ENCODE data around the gene DAND5.

DNA sequence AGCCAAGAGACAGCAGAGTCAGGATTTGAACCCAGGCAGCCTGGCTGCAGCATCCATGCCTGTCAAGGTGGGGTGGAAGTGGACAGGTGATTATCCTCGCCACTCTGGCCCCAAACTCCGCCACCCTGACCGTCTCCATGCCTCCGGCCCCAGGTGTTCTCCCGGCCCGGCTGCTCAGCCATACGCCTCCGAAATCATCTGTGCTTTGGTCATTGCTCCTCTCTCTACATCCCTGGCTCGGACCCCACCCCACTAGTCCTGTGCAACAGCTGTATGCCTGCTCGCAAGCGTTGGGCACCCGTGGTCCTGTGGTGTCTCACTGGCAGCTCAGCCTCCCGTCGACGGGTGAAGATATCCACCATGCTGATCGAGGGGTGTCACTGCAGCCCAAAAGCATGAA lies 3.9 kb downstream of the DAND5 start:
- TF ChIP-seq, protein P1, sequence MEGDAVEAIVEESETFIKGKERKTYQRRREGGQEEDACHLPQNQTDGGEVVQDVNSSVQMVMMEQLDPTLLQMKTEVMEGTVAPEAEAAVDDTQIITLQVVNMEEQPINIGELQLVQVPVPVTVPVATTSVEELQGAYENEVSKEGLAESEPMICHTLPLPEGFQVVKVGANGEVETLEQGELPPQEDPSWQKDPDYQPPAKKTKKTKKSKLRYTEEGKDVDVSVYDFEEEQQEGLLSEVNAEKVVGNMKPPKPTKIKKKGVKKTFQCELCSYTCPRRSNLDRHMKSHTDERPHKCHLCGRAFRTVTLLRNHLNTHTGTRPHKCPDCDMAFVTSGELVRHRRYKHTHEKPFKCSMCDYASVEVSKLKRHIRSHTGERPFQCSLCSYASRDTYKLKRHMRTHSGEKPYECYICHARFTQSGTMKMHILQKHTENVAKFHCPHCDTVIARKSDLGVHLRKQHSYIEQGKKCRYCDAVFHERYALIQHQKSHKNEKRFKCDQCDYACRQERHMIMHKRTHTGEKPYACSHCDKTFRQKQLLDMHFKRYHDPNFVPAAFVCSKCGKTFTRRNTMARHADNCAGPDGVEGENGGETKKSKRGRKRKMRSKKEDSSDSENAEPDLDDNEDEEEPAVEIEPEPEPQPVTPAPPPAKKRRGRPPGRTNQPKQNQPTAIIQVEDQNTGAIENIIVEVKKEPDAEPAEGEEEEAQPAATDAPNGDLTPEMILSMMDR (IDR thresholded peaks at IDR 0.05; ENCODE audit: low read depth, low read length) = no peak
- TF ChIP-seq POLR2A (IDR thresholded peaks at IDR 0.05; ENCODE audit: extremely low read depth, insufficient read length) = no peak
